Measurements from ENCODE around the gene IDH3G. TPM values are rescaled to one million over a fixed set of nuclear protein-coding genes. Genes with fewer than 3 reads are reported as not detected.
"Not testable (repeated sequence)": the region's sequence is repeated elsewhere in the genome, so short reads cannot be mapped to it uniquely, and the experiment has no call there.

The IDH3G gene
- total RNA-seq, 1 experiment from 2014 or later, result 87.1 TPM

DNA sequence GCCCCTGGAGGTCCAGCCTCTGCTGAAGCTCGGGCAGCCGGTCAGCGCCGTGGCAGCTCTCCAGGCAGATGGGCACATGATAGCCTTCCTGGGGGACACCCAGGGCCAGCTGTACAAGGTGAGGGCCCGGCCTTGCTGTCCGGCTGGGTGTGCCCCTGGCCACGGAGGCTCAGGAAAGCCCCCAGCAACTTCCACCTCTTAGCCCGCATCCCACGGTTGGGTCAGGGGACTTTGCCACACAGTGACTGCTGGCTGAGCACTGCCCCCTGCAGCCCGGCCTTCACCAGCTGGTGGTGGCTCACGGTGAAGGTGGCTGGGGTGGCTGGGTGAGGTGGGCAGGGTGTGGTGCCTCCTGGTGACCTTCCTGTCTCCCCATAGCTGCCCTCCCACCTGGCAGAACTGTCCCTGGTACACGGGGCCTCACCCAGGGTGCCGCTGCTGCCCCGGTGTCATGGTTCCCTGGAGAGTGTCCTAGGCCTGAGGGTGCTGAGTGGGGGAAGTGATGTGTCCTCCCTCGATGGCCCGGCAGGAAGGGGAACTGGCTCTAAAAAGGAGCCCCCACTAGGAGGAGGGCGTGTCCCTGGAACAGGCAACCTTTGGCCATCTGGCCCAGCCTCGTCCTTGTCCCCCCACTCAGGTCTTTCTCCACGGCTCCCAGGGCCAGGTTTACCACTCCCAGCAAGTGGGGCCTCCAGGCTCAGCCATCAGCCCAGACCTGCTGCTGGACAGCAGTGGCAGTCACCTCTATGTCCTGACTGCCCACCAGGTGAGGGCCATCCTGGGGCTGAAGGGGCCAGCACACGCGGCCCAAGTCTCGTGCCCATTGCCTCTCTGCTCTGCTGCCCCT lies 25.6 kb downstream of the IDH3G start:
- in situ Hi-C loops (cut with HindIII; ENCODE audit: low pct_unique_long_range_greater_than_20kb, low sequenced_read_pairs), result no loop called here

DNA sequence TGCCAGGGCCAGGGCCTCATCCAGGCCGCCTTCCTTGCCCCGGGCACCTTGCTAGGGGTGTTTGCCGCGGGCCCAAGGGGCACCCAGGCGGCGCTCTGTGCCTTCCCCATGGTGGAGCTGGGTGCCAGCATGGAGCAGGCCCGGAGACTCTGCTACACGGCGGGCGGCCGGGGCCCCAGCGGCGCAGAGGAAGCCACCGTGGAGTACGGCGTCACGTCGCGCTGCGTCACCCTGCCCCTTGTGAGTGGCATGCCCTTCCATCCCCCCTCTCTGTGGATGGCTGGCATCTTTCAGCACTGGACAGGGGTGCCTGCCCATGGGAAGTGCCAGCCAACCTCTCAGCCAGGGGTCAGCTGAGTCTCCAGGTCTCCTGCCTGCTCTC lies 26.5 kb downstream of the IDH3G start:
- no peak for DNase-seq (ENCODE audit: low read depth, low spot score)
- in situ Hi-C loops (cut with HindIII; ENCODE audit: low pct_unique_long_range_greater_than_20kb, low sequenced_read_pairs), result no loop called here

More for the DNA sequence above, 25.6 kb downstream of the IDH3G start:
- DNase-seq (ENCODE audit: low read depth, low spot score), result no peak

GRCh38 chrX:153766871-153767673 lies 27.1 kb downstream of the IDH3G start:
- in situ Hi-C loops (cut with HindIII; ENCODE audit: low pct_unique_long_range_greater_than_20kb, low sequenced_read_pairs), result no loop called here
- no peak for DNase-seq (ENCODE audit: low read depth, low spot score)

DNA sequence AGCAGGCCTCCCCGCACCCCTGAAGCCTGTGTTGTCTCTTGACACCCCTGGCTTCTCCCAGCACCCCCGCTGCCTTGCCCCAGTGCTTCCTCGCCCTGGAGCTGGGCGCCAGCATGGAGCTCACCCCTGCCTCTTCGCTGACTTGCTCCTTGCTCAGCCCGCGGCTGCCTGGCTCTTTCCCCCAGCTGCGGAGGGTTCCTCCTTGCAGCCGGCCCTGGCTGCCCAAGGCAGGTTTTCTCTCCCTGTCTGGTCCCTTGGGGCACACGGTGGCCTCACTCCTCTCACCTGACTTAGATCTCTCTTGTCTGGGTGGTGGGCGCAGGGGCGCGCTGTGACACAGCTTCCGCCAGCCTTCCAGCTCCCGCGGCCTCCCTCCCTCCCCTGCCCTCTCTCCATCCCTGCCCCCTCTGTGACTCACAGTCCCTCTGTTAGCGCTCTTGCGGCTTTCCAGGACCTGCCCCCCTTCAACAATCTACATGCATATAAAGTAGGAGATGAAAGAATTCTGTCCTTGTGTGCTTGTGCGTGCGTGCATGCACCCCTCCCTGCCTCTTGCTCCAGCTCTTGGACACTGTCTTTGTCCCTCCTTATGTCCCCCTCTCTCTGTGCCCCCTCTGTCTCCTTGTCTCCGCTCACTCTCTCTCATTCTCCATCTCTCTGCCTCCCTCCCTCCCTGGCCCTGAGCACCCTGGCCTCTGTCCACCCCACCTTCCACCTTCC lies 27.9 kb downstream of the IDH3G start:
- in situ Hi-C loops (cut with HindIII; ENCODE audit: low pct_unique_long_range_greater_than_20kb, low sequenced_read_pairs), result no loop called here
- peak; percentile 31 for DNase-seq (ENCODE audit: low read depth, low spot score)

- in situ Hi-C loops (cut with HindIII; ENCODE audit: low pct_unique_long_range_greater_than_20kb, low sequenced_read_pairs), result no loop called here
- peak; percentile 20 for DNase-seq (ENCODE audit: low read depth, low spot score)
These were observed 28.8 kb downstream of the IDH3G start for GRCh38 chrX:153765138-153766079.

DNA sequence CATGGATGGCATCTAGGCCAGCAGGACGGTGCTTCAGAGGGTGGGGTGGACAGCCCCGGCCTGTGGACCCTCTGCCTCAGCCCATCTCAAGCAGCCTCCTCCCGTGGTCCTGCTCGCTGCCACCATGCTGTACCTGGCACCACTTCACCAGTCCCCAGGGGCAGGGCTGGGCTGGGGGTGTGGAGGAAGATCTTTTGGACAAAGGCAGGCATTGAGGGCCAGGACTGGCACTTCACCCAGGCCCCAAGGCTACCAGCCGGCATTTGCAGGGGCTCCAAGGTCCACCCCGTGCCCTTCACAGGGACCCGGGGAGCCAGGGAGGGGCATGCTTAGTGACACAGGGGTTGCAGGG lies 29.4 kb downstream of the IDH3G start:
- peak; percentile 4 for DNase-seq (ENCODE audit: low read depth, low spot score)
- in situ Hi-C loops (cut with HindIII; ENCODE audit: low pct_unique_long_range_greater_than_20kb, low sequenced_read_pairs), result no loop called here

DNA sequence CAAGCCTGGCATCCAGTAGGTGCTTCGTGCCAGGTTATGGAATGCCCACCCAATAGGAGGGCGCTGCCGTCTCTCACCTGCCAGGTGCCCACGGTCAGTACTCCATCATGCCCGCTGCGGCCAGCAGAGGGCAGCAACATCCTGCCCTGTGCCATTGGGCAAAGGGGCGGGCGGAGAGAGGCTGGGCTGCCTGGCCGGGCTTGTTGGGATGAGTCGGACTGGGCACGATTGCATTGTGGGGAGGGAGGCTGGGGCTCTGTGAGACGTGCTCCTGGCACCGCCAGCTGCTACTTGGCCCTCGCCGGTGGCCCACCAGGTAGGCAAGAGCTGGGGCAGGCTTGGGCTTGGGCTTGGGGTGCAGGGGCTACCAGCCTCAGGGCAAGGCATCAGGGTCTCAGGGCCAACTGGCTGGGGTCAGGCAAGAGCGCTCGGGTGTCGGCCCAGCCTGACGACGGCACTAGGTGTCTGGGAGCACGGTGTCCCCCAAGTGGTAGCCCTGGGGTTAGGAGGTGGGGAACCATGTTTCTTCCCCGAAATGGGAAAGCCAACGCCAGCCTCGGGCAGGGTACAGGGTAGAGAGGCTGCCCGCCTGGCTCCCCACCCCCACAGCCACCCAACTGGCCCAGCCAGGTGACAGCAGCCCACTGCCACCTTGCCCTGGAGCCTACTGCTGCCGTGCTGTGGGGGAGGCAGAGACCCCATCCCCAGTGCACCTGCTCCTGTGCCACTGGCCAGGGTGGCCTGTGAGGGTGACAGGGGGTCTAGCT lies 30.0 kb downstream of the IDH3G start, which contains the start of gene PLXNB3:
TSS of gene PLXNB3 (plus strand) at position 261 of the 767 bp plus-strand sequence. CDS start 1,287 bp downstream, outside the sequence.
- DNase-seq (ENCODE audit: low read depth, low spot score), result peak; percentile 76
- in situ Hi-C loops (cut with HindIII; ENCODE audit: low pct_unique_long_range_greater_than_20kb, low sequenced_read_pairs), result no loop called here

- in situ Hi-C loops (cut with HindIII; ENCODE audit: low pct_unique_long_range_greater_than_20kb, low sequenced_read_pairs), result no loop called here
- DNase-seq (ENCODE audit: low read depth, low spot score), result no peak
These were observed 30.8 kb downstream of the IDH3G start for GRCh38 chrX:153763298-153763932.

GRCh38 chrX:153762626-153763173 lies 31.5 kb downstream of the IDH3G start:
- in situ Hi-C loops (cut with HindIII; ENCODE audit: low pct_unique_long_range_greater_than_20kb, low sequenced_read_pairs), result no loop called here
- DNase-seq (ENCODE audit: low read depth, low spot score), result no peak

- in situ Hi-C loops (cut with HindIII; ENCODE audit: low pct_unique_long_range_greater_than_20kb, low sequenced_read_pairs), result no loop called here
- peak; percentile 11 for DNase-seq (ENCODE audit: low read depth, low spot score)
These were observed 32.3 kb downstream of the IDH3G start for GRCh38 chrX:153761863-153762262.

- DNase-seq (ENCODE audit: low read depth, low spot score), result no peak
- in situ Hi-C loops (cut with HindIII; ENCODE audit: low pct_unique_long_range_greater_than_20kb, low sequenced_read_pairs), result no loop called here
These were observed 39.0 kb downstream of the IDH3G start for GRCh38 chrX:153755136-153755535.

- in situ Hi-C loops (cut with HindIII; ENCODE audit: low pct_unique_long_range_greater_than_20kb, low sequenced_read_pairs), result no loop called here
- DNase-seq (ENCODE audit: low read depth, low spot score), result no peak
These were observed 43.9 kb downstream of the IDH3G start for GRCh38 chrX:153750127-153750774.

- DNase-seq (ENCODE audit: low read depth, low spot score); in situ Hi-C loops (cut with HindIII; ENCODE audit: low pct_unique_long_range_greater_than_20kb, low sequenced_read_pairs): not testable (repeated sequence)
These were observed 45.2 kb downstream of the IDH3G start for GRCh38 chrX:153749017-153749416.

DNA sequence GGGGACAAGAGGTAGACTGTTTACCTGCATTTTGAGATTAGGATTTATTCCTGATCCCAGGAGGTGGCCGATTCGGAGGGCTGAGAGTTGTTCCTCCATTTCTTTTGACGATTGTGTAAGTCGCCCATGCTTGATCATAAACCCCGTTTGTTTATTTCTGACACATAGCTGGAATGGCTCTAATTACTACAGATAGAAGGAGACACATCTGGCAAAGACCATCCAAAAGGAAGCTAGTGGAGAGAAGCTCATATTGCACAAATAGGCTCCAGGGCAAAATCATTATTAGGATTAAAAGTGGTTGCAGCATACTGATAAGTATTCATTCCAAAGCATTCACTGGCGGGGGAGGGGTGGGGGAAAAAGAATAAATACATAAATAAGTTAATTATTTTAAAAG lies 47.2 kb downstream of the IDH3G start:
- DNase-seq (ENCODE audit: low read depth, low spot score); in situ Hi-C loops (cut with HindIII; ENCODE audit: low pct_unique_long_range_greater_than_20kb, low sequenced_read_pairs): not testable (repeated sequence)

DNA sequence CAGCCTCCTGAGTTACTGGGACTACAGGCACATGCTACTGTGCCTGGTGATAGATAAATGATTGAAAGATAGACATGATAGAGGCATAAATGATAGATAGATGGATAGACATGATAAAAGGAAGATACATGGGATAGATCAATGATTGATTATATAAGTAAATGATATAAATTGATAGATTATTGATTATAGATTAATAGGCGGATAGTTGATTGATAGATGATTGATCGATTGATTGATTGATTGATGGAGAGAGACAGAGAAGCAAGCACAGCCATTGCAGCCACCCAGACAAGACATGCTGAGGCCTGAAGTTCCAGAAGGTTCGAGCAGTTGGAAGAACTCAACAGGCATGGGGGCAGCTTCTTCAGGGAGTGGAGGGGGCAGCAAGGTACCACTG lies 47.8 kb downstream of the IDH3G start:
- no peak for DNase-seq (ENCODE audit: low read depth, low spot score)
- in situ Hi-C loops (cut with HindIII; ENCODE audit: low pct_unique_long_range_greater_than_20kb, low sequenced_read_pairs), result no loop called here
